Kidney (tissue), 14 donors: ENCODE measurements around the gene RAD51B. TPM values are rescaled to one million over a fixed set of nuclear protein-coding genes. Genes with fewer than 3 reads are reported as not detected.

Experiments
- DNase-seq, 5 donors: peaks; one replicate each; pipeline ENCODE4 v3.0.0-alpha.2; 2013 to 2020
- FAIRE-seq: peaks from 2 replicates; lab custom pipeline; 2012; peaks lifted over from hg19 to GRCh38; lab: Jason Lieb, UNC
- H3K27ac ChIP-seq, 2 donors: one replicate each; pipeline ENCODE4 v1.7.0; 2013; ENCODE audit warnings: low read depth in 2 of 2, low read length in 2 of 2, inconsistent platforms in 1 of 2
- H3K27me3 ChIP-seq: one replicate; pipeline ENCODE4 v1.7.1; 2013; ENCODE audit warnings: low read length, inconsistent platforms; ENCODE audit not compliant: control insufficient read depth, insufficient read depth
- H3K36me3 ChIP-seq, 3 donors: one replicate each; pipeline versions ENCODE4 v1.7.0 to v1.7.1; 2013; ENCODE audit warnings: low read length in 3 of 3, control low read depth in 1 of 3, inconsistent platforms in 1 of 3; ENCODE audit not compliant: insufficient read depth in 3 of 3, control insufficient read depth in 2 of 3
- H3K4me1 ChIP-seq, 3 donors: one replicate each; pipeline versions ENCODE4 v1.7.0 to v1.7.1; 2013; ENCODE audit warnings: low read length in 3 of 3, inconsistent platforms in 1 of 3, low read depth in 1 of 3; ENCODE audit not compliant: control insufficient read depth in 2 of 3, insufficient read depth in 2 of 3
- H3K4me3 ChIP-seq, 3 donors: one replicate each; pipeline versions ENCODE4 v1.7.0 to v1.8.1; 2013; ENCODE audit warnings: low read length in 3 of 3, control low read depth in 1 of 3, inconsistent platforms in 1 of 3
- H3K9ac ChIP-seq, 3 donors: one replicate each; pipeline versions ENCODE4 v1.7.0 to v1.7.1; 2013; ENCODE audit warnings: low read length in 3 of 3, control low read depth in 1 of 3, inconsistent platforms in 1 of 3
- H3K9me3 ChIP-seq, 3 donors: one replicate each; pipeline versions ENCODE4 v1.7.0 to v1.7.1; 2013; ENCODE audit warnings: low read length in 3 of 3, control low read depth in 1 of 3, inconsistent platforms in 1 of 3; ENCODE audit not compliant: control insufficient read depth in 2 of 3, insufficient read depth in 1 of 3
- intact Hi-C: fragments of 100-400 bp; cut with DNase I; formaldehyde crosslinking; loops from one replicate; pipeline ENCODE4 v1.11.1; 2022
- polyA plus RNA-seq: library from polyadenylated mRNA; stranded (reverse); fragments of 350-450 nt; fragmentation: Illumina TruSeq; extraction: RNeasy Lipid Tissue Mini Kit (QIAGEN cat#74804); gene quantifications from one replicate; pipeline ENCODE4 v1.2.3, GENCODE V29; 2014; ENCODE audit warnings: low read depth, low replicate concordance; ENCODE audit not compliant: insufficient read depth
- total RNA-seq: library from RNA; stranded (reverse); fragmentation: NEBNext Ultra II Directional; extraction: Animal tissue kit (Norgen Biotek cat#: 25700); gene quantifications from one replicate; pipeline ENCODE4 v1.2.1, GENCODE V29; 2021
- TF ChIP-seq, protein P1 (sequence below): IDR thresholded peaks from 3 replicates; pipeline ENCODE4 v1.5.1; 2012; ENCODE audit warnings: mild to moderate bottlenecking, moderate library complexity, borderline replicate concordance; ENCODE audit not compliant: insufficient read depth; ENCODE audit errors: extremely low read depth
- donor health status: control.
- donor health status: control.
- donor health status: control.
- donor health status: control.
- donor health status: control.
- donor health status: DM: yes; HTN: yes; CAD: no.
- donor health status: Normal renal cell carcinoma (clear cell type).

The RAD51B gene
- total and polyA plus RNA-seq, 2 donors from 2014 or later = 6.9 to 18.0 TPM

DNA sequence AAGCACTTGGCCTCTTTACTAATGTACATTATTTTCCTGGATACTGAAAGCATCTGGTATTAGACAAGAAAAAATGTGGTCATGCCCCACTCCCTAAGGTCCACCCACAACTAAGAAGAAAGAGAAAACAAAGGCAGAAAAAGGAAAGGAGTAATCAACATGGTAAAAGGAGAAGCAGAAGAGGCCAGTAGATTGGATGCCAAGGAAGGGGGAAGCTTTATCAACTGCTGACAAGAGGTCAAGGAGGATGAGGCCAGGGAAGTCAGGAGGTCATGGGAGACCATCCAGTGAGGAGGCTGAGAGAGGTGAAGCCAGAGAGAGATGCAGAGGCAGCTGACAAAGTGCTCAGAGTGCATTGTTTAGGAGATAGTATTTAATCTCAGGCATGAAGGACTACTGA is 589.8 kb downstream of the RAD51B start:
- H3K36me3 ChIP-seq = no peaks in the 10 kb centered on the region
- FAIRE-seq = no peak
- no peak overlapping the region for H3K27ac ChIP-seq

DNA sequence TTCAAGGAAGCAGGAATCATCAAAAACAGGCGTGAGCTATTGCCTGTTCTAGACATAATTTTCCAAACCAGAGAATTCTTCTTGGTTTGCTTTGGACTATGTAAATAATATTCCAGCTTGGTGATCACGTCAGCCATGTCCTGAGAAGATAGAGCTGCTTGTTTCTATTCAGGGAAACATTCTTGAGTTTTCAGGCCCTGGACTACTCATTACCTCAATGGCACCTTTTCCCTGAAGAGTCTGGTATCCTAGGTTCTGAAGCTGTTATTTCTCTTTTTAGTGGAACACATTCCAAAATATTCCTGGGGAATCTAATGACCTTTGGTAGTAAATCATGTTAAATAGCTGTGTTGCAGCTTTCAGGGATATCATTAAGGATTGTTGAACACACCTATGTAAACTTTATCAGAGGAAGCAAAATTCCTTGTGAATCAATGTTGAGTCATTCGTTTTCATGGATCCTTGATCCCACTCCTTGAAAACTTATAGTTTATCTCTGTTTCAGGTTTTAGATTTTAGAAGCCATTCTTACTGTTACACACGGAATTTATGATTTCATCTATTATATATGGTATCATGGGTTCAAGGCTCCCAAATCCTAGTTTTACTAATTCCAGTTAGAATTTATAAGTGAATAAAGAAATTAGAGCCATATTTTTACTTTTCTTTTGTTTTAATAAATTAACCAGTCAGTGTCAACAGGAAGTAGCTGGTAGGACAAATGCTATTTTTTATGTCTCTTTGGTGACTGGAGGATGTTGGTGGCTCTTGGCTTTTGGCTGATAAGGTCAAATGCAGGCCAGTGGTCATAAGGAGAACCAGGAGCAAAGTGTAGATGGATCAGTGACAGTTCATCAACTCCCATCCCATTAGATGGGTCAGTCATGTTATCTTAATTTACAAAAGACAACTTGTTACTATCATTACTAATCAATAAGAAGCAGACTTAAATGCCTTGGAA is 593.2 kb downstream of the RAD51B start:
- FAIRE-seq (no peak), DNase-seq (no peak)
- intact Hi-C loops = no loop called here
- TF ChIP-seq, protein P1, sequence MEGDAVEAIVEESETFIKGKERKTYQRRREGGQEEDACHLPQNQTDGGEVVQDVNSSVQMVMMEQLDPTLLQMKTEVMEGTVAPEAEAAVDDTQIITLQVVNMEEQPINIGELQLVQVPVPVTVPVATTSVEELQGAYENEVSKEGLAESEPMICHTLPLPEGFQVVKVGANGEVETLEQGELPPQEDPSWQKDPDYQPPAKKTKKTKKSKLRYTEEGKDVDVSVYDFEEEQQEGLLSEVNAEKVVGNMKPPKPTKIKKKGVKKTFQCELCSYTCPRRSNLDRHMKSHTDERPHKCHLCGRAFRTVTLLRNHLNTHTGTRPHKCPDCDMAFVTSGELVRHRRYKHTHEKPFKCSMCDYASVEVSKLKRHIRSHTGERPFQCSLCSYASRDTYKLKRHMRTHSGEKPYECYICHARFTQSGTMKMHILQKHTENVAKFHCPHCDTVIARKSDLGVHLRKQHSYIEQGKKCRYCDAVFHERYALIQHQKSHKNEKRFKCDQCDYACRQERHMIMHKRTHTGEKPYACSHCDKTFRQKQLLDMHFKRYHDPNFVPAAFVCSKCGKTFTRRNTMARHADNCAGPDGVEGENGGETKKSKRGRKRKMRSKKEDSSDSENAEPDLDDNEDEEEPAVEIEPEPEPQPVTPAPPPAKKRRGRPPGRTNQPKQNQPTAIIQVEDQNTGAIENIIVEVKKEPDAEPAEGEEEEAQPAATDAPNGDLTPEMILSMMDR = no peak
- H3K4me1 ChIP-seq = peaks cover 4 to 10% (median 8%) of the 10 kb centered on the region in 3 donors
- no peaks in the 10 kb centered on the region for H3K9me3 ChIP-seq
- H3K27ac ChIP-seq = no peak overlapping the region
- H3K36me3 ChIP-seq = no peaks in the 10 kb centered on the region
- no peak overlapping the region for H3K9ac ChIP-seq
- H3K4me3 ChIP-seq = no peak overlapping the region
- no peaks in the 10 kb centered on the region for H3K27me3 ChIP-seq

More for the DNA sequence above, 589.8 kb downstream of the RAD51B start:
- intact Hi-C loops = no loop called here
- Histone ChIP-seq H3K4me3 (no peak overlapping the region), H3K4me1 (peaks cover 0 to 7% (median 4%) of the 10 kb centered on the region in 3 donors), H3K9me3 (no peaks in the 10 kb centered on the region), H3K9ac (no peak overlapping the region), H3K27me3 (no peaks in the 10 kb centered on the region)
- TF ChIP-seq, protein P1 = no peak
- DNase-seq = no peak

DNA sequence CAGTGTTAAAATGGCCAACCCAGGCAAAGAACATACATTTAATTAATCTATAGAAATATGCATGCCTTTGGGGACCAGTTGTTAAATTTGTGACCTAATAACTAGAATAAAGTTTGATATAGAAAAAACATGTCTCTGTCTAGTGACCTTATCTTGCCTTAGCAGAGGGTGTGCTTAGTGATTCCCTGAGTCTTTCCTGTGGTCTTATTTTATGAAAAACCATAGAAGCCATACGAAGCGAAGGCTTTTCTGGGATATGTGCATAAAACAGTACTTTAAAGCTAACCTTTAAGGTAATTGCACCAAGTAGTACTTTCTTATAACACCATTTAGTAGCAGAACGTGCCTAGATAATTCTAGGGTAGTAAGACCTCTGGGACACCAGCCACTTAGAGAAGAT is 593.9 kb downstream of the RAD51B start:
- Histone ChIP-seq H3K27me3 (no peaks in the 10 kb centered on the region), H3K4me3 (no peak overlapping the region), H3K9me3 (no peaks in the 10 kb centered on the region), H3K36me3 (no peaks in the 10 kb centered on the region), H3K27ac (no peak overlapping the region), H3K9ac (no peak overlapping the region), H3K4me1 (peaks cover 2 to 11% (median 10%) of the 10 kb centered on the region in 3 donors)
- FAIRE-seq = no peak
- intact Hi-C loops = no loop called here
- no peak for DNase-seq
- TF ChIP-seq, protein P1 = no peak
